Lung microvascular endothelial cell (primary cell): ENCODE results near the gene COL1A1. TPM values are rescaled to one million over a fixed set of nuclear protein-coding genes. Genes with fewer than 3 reads are reported as not detected.
A peak's percentile ranks its signal among the peaks of the same experiment; 100 is the strongest.

Experiments
- DNase-seq, 2 donors: peaks; one replicate each; pipeline versions ENCODE4 v3.0.0 to v3.0.0-alpha.2; 2010; ENCODE audit warnings: low read depth in 2 of 2
- total RNA-seq: library from RNA; depleted of rRNA; stranded (reverse); fragments of >200 nt; gene quantifications from 2 replicates; pipeline ENCODE4 v1.2.1, GENCODE V29; 2014

COL1A1 gene
- total RNA-seq, 1 donor from 2014 or later, result 12.5 TPM

- DNase-seq, result no peak
Measured at GRCh38 chr17:50187751-50188530, 13.5 kb downstream of the COL1A1 start.

DNA sequence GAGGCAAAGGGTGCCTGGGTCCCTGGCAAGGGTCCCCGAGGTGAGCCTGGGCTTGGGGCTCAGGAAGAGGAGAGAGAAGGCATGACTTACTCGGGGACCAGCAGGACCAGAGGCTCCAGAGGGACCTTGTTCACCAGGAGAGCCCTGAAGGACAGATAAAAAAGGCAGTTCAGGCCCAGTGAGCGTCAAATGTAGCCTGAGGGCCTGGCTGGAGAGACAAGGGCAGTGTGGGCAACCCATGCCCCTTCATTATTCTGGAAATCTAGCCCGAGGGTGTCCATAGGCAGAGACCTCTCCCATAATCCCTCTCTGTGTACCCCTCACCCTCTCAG, 14.1 kb downstream of the COL1A1 start:
- no peak for DNase-seq

- no peak for DNase-seq
Measured at GRCh38 chr17:50186661-50187393, 14.6 kb downstream of the COL1A1 start.

DNA sequence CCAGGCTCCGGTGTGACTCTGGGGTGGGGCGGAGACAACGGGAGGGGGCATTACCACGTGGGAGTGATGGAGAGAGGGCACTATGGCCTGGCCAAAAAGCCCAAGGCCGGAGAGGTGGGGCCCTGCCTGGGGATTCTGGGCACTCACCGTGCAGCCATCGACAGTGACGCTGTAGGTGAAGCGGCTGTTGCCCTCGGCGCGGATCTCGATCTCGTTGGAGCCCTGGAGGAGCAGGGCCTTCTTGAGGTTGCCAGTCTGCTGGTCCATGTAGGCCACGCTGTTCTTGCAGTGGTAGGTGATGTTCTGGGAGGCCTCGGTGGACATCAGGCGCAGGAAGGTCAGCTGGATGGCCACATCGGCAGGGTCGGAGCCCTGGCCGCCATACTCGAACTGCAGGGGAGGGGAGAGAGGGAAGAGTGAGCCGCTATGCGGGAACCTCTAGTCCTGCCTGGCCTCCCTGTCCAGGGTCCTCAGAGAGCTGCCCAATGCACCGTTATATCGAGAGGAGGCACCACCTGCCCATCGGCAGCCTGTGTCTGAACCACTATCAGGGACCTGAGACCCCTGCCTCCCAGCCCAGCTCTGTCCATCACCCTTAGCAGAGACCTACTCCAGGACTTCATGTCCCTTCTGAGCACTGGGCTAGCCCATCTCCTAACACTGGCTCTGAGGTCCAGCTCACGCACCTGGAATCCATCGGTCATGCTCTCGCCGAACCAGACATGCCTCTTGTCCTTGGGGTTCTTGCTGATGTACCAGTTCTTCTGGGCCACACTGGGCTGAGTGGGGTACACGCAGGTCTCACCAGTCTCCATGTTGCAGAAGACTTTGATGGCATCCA, 15.6 kb downstream of the COL1A1 start:
- DNase-seq, result no peak

GRCh38 chr17:50184611-50185398, 16.6 kb downstream of the COL1A1 start:
- DNase-seq, result no peak

GRCh38 chr17:50184064-50184463, 17.4 kb downstream of the COL1A1 start:
- no peak for DNase-seq

- no peak for DNase-seq
Measured at GRCh38 chr17:50183421-50183994, 17.9 kb downstream of the COL1A1 start.

GRCh38 chr17:50182783-50183420, 18.5 kb downstream of the COL1A1 start:
- DNase-seq, result no peak

DNA sequence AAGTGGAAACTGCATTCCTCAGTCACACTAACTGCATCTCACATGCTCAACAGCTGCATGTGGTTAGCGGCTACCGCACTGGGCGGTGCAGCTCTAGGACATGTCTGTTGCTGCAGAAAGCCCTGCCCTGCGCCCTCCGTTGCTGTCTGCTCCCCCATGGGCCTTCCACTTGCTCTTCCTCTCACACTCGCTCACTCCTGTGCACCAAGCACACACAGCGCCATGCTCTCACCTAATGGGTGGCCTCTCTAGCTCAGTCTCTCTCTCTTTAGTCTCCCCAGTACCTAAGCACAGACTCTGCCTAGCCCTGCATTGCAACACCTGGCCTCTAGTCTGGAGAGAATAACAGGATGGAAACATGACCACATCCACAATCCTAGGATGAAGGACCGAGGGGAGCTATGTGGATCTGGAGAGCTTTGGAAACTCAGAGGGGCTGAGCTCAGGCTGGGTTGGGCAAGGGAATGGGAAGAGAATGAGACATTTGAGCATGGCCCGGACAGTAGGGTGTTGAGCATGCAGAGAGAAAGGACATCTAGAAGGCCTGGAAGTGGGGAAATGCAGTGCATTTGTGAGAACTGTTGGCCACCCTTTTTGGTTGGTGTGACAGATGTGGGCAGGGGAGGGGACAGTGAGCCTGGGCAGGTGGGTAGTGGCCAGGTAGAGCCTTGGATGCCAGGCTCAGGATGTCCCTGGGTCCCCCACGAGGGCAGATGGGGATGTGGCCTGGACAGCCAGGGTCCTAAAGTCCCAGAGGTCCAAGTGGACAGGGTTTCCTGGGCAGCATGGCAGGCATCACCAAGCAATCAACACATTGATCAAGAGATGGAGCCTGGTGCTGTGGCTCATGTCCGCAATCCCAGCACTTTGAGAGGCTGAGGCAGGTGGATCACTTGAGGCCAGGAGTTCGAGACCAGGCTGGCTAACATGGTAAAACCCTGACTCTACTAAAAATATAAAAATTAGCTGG, 19.6 kb downstream of the COL1A1 start:
- DNase-seq, result no peak

- DNase-seq, result no peak
Measured at GRCh38 chr17:50181144-50181543, 20.3 kb downstream of the COL1A1 start.

- no peak for DNase-seq
Measured at GRCh38 chr17:50180620-50181019, 20.8 kb downstream of the COL1A1 start.

- no peak for DNase-seq
Measured at GRCh38 chr17:50180111-50180510, 21.3 kb downstream of the COL1A1 start.

DNA sequence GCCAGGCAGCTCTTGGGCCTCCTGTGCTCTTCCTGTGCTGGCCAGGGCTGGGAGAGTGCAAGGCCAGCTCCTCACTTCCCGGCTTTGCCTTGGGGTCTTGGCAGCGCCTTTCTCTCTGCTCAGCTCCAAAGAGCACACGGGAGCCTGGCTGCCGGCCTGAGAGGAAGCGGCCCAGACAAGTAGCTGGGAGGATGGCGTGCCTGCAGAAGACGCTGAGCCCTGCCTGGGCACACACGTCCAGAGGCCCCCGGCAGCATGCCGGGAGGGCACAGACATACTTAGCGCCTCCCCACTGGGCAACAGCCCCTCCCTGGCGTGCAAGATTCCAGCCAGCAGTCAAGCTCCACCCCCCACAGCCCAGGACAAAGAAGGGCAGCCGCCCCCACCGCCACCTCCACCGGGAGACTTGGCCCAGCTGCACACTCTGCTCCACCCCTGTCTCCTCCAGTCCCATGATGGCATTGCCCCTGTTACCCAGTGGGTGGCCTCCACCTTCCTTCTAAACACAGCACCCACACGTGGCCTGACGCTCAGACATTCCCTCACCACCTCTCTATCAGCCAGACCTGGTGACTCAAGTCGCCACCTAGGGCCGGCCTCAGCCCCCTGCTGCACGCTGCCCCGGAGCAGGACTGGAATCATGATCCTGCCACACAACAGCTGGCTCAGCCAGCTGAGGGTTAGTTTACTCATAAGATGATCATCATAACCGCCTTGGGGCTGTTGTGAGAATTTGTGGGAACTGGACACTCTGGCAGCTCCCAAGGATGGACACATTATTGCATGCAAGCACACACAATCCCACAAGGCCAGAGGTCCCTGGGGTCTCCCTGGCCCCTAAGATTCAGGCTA, 23.2 kb downstream of the COL1A1 start:
- DNase-seq, result peak; percentile 63 to 83

- DNase-seq, result no peak
Measured at GRCh38 chr17:50177476-50177875, 24.0 kb downstream of the COL1A1 start.

DNA sequence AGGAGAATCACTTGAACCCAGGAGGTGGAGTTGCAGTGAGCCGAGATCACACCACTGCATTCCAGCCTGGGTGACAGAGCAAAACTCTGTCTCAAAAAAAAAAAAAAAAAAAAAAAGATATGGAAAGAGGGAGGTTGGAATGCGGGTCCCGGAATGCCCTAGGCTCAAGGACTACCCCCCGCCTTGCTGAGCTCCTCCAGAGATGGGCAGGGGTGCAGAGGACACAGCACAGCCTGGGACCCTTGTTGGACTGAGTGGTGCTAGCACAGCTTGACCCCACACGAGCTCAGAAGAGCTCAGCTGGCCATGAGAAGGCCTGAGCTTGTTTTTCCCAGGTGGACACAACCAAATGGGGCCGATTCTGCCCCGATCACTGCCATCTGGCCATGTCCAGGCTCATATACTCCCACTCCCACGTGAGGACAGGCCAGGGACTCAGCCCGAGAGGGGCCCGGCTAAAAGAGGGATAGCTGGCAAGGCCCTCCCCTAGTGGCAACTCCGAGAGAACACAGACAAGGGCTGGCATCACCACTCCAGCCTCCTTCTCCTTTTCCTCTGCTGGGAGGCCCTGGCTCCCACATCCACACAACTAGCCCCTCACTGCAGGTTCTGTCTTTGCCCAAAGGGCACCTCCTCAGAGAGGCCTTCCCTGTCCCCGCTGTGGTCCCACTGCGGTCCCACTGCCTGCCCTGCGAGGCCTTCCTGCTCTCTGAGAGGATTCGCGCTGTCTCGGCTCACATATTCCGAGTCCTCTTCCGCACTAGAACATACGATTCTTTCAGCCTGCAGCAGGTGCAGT, 24.7 kb downstream of the COL1A1 start:
- no peak for DNase-seq

DNA sequence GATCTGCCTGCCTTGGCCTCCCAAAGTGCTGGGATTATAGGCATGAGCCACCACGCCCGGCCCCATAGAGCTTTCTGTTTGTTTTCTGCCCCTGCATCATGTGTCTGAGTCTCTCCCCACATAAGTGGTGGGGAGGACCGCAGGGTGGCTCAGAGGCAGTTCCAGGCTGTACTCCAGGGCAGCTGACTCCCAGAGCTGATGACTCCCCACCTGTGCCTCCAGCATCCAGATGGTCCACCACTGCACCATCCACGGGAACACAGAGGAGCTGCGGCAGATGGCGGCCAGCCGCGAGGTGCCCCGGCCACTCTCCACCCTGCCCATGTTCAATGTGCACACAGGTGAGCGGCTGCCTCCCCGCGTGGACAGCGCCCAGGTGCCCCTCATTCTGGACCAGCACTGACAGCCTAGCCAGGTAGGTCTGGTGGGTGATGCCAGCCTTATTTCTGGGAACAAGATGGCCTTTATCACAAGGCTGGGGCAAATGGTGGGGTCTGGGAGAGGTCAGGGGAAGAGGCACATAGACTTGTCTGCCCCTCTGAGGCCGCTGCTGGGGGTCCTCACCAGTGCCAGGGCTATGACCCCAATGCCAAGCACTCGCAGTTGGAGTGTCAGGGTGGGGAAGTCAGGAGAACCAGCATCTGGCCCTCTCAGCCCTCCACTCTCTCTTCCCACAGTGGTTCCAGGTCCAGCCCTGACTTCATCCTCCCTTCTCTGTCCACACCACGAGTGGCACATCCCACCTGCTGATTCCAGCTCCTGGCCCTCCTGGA, 26.2 kb downstream of the COL1A1 start:
- DNase-seq, result no peak

GRCh38 chr17:50174444-50174843, 27.0 kb downstream of the COL1A1 start:
- no peak for DNase-seq
